Measurements from ENCODE around the gene ELMOD2.

The ELMOD2 gene

GRCh38 chr4:140523370-140523856 is 555 bp upstream of the ELMOD2 start (continued):
- TF ChIP-seq ZNF473 (tag by site-specific recombination; IDR thresholded peaks at IDR 0.05) (no peak), ZNF335 (tag by site-specific recombination; conservative IDR thresholded peaks at IDR 0.05) (peak; percentile 5; the same call in 1 of the 2 replicates)

GRCh38 chr4:140529434-140529833 is 5.5 kb downstream of the ELMOD2 start:
- ChIA-PET POLR2A (no interaction called here), CTCF (no interaction called here)

GRCh38 chr4:140533951-140534480 is 10.0 kb downstream of the ELMOD2 start:
- POLR2A ChIA-PET: no interaction called here
- CTCF ChIA-PET: interaction anchor here (0.6 to 1.0 kb wide), 2 partner anchors 10 to 11 kb away, joined by 3 read pairs; partner anchors contain the start of gene ELMOD2
- TF ChIP-seq ZBTB26 (tag by site-specific recombination; optimal IDR thresholded peaks at IDR 0.05) (no peak), ZNF48 (tag by site-specific recombination; IDR thresholded peaks at IDR 0.05) (no peak), ZNF391 (tag by site-specific recombination; IDR thresholded peaks at IDR 0.05; ENCODE audit: borderline replicate concordance, low read depth) (no peak), KLF7 (tag by site-specific recombination; IDR thresholded peaks at IDR 0.05; ENCODE audit: borderline replicate concordance) (no peak), ZNF18 (tag by site-specific recombination; IDR thresholded peaks at IDR 0.05) (no peak), ZNF501 (tag by site-specific recombination; IDR thresholded peaks at IDR 0.05) (no peak), KLF8 (tag by site-specific recombination; IDR thresholded peaks at IDR 0.05) (no peak), ZNF704 (tag by site-specific recombination; IDR thresholded peaks at IDR 0.05) (no peak), KLF1 (tag by site-specific recombination; IDR thresholded peaks at IDR 0.05) (no peak), BCL11B (tag by site-specific recombination; IDR thresholded peaks at IDR 0.05; ENCODE audit: low read depth) (no peak), ZNF148 (tag by site-specific recombination; IDR thresholded peaks at IDR 0.05; ENCODE audit: borderline replicate concordance) (no peak), SP2 (tag by site-specific recombination; IDR thresholded peaks at IDR 0.05) (no peak)

More at GRCh38 chr4:140529434-140529833, 5.5 kb downstream of the ELMOD2 start:
- TF ChIP-seq ZNF623 (tag by site-specific recombination; IDR thresholded peaks at IDR 0.05) (no peak), ZNF146 (tag by site-specific recombination; IDR thresholded peaks at IDR 0.05) (no peak), ZNF513 (tag by site-specific recombination; IDR thresholded peaks at IDR 0.05) (no peak), ZNF560 (tag by site-specific recombination; IDR thresholded peaks at IDR 0.05; ENCODE audit: borderline replicate concordance) (no peak), GLIS2 (tag by site-specific recombination; IDR thresholded peaks at IDR 0.05) (no peak), HOXA7 (CRISPR knock-in tag; IDR thresholded peaks at IDR 0.05; ENCODE audit: borderline replicate concordance) (no peak), ZSCAN5A (tag by site-specific recombination; IDR thresholded peaks at IDR 0.05) (no peak), SP3 (tag by site-specific recombination; IDR thresholded peaks at IDR 0.05) (no peak), ZNF121 (tag by site-specific recombination; IDR thresholded peaks at IDR 0.05) (no peak), ZNF341 (tag by site-specific recombination; IDR thresholded peaks at IDR 0.05; ENCODE audit: low read depth) (no peak), GFI1B (tag by site-specific recombination; IDR thresholded peaks at IDR 0.05) (no peak), HOXC10 (CRISPR knock-in tag; IDR thresholded peaks at IDR 0.05) (no peak), SETDB1 (IDR thresholded peaks at IDR 0.05; ENCODE audit: insufficient read length, low read length) (no peak), ZNF707 (tag by site-specific recombination; IDR thresholded peaks at IDR 0.05) (no peak), BCL11A (tag by site-specific recombination; IDR thresholded peaks at IDR 0.05; ENCODE audit: low read depth) (no peak), ZBTB48 (tag by site-specific recombination; IDR thresholded peaks at IDR 0.05) (no peak)
- Histone ChIP-seq H3K36me3 (ENCODE audit: control insufficient read depth in 2 of 2, insufficient read depth in 1 of 2, low read length in 2 of 2) (peaks cover 0 to 35% of the 10 kb centered on the region in 2 experiments; a peak in 1 of 3 replicates), H3K4me1 (ENCODE audit: control insufficient read depth, insufficient read depth, low read length) (no peaks in the 10 kb centered on the region), H3K4me3 (ENCODE audit: low read depth, low read length) (no peak overlapping the region), H3K9me3 (ENCODE audit: control insufficient read depth, insufficient read depth, low read depth, low read length) (no peaks in the 10 kb centered on the region), H3K27ac (ENCODE audit: extremely low read depth, low read depth, low read length) (no peak overlapping the region)

More at GRCh38 chr4:140533951-140534480, 10.0 kb downstream of the ELMOD2 start:
- Histone ChIP-seq H3K36me3 (ENCODE audit: control insufficient read depth in 2 of 2, insufficient read depth in 1 of 2, low read length in 2 of 2) (peaks cover 0 to 33% of the 10 kb centered on the region in 2 experiments; a peak in 2 of 3 replicates), H3K4me3 (ENCODE audit: low read depth, low read length) (no peak overlapping the region), H3K4me1 (ENCODE audit: control insufficient read depth, insufficient read depth, low read length) (no peaks in the 10 kb centered on the region), H3K9me3 (ENCODE audit: control insufficient read depth, insufficient read depth, low read depth, low read length) (no peaks in the 10 kb centered on the region), H3K27ac (ENCODE audit: extremely low read depth, low read depth, low read length) (no peak overlapping the region)

All from HEK293 (cell line).